GM18526 (cell line): Measurements from ENCODE around the gene SULT4A1.

ENCODE experiments used
- POLR2A ChIP-seq: IDR thresholded peaks from 3 replicates; pipeline ENCODE4 v1.6.1; 2011; ENCODE audit not compliant: insufficient read length; ENCODE audit errors: extremely low read depth

Gene SULT4A1

GRCh38 chr22:43854121-43854785, 8.1 kb downstream of the SULT4A1 start:
- TF ChIP-seq POLR2A, result no peak

GRCh38 chr22:43853328-43853931, 8.9 kb downstream of the SULT4A1 start:
- TF ChIP-seq POLR2A, result no peak

DNA sequence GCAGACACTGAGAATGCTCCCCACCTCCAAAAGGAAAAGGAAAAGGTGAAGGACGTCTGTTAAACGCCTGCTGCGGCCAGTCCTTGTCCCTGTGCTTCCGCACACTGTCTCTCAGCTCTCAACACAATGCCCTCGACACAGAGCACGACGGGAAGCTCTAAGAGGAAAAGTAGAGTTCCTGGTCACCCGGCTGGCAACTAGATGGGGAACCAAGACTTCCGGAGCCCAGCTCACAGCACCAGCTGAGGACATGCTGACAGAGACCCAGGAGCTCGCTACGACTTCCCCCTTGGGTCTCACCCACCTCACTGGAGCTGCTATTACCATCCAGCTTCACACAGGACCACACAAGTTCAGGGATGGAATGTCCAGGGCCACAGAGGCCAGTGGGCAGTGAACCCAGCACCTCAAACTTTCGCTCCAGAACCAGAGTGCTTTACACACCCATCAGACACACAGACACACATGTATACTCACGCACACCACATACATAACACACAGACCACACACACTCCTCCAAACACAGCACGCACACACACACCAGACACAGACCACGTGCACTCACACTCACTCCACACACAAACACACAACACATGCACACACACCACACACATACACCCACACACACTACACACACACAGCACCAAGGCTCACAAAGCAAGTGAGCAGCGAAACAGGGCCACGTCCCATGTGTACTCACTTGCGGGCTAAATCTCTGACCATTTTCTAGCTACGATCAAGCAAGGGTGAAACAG, 9.6 kb downstream of the SULT4A1 start:
- no peak for TF ChIP-seq POLR2A

- no peak for TF ChIP-seq POLR2A
These were observed 10.4 kb downstream of the SULT4A1 start for GRCh38 chr22:43851979-43852307.

- TF ChIP-seq POLR2A, result no peak
These were observed 11.0 kb downstream of the SULT4A1 start for GRCh38 chr22:43851058-43851978.

DNA sequence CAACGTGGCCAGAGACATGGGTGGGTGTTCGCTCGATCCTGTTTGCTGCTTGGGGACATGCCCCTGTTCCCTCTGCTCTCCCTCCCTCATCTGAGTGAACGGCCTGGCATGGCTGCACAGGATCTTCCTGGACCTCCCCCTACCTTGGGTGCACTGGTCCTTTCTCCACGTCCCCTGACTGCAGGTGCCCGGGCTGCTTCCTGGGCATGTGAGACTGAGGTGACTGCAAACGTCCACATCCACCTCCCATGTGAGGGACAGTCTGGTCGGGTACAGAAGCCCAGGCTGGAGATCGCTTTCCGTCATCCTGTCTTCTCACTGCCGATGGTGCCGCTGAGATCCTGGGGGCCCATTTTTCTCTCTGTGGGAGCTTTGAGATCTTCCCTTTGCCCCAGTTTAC, 11.8 kb downstream of the SULT4A1 start:
- TF ChIP-seq POLR2A, result no peak

DNA sequence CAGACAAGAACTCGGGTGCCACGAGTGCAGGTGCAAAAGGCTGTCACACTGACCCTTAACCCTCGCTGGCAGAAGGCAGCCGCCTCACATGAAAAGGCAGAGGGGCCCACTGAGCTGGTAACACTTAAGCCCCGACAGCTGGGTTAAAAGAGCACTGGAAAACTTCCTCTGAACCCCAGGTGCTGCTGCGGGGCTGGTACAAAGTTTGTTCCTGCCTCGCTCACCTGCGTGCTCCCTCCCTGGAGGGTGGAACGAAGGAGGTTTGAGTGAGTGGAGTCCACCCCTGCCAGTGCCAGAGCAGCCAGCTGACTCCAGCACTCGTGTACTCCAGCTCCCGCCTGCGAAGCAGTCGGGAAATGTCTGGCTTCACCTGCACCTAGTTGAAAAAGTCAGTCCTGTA, 12.6 kb downstream of the SULT4A1 start:
- TF ChIP-seq POLR2A, result no peak

DNA sequence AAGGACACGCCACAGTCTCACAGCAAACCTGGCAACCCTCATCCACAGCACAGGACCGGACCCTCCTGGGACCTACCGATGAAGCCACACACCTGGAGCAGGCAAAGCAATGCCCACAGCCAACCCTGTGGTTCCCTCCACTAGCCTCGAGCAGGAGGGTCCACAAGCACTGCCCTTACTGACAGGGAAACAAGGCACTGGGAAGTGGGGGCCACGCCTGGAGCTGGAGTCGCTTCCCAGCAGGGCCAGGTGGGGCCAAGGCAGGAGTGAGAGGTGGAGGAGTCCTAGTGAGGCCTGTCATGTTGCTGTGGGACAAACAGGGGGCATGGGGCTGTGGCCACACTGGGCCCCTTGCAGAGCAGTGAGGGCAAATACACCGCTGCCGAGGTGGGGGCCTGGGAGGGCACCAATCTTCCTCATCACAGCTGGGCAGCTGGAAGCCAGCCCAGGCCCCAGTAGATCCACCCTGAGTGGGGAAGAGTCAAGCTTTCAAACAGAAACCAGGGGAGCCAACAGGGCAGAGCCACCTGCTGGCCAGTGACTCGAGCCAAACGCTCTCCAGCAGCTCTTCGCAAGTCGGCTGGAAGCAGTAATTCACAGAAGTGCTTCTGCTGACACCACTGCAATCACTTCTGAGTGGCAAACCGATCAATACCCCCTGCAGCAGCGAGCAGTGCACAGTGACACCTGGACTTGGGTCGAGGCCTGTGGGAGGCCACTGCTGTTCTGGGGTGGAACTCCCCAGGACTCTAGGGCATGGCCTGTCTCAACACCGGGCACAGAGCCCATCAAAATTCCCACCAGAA, 13.7 kb downstream of the SULT4A1 start:
- TF ChIP-seq POLR2A, result no peak

GRCh38 chr22:43847376-43848289, 14.7 kb downstream of the SULT4A1 start:
- no peak for TF ChIP-seq POLR2A

DNA sequence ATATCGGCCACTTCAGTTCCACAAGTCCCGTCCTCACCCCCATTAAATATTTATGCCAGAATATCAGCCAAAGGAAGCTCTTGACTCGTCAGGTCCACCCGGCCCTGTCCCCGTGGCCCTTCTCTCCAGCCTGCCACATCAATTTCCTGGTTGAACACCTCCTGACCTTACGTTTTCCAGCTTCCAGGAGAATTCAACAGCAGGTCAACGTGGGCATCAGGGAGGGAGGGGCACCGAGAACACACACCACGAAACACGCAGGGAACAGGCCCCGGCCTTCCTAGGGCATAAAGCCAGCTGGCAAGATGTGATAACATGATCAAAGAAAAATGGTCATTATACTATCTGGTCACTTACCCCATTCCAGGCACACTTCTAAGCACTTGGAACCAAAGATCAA, 15.3 kb downstream of the SULT4A1 start:
- no peak for TF ChIP-seq POLR2A

- TF ChIP-seq POLR2A, result no peak
These were observed 16.3 kb downstream of the SULT4A1 start for GRCh38 chr22:43845981-43846380.

- TF ChIP-seq POLR2A, result no peak
These were observed 17.5 kb downstream of the SULT4A1 start for GRCh38 chr22:43844560-43845545.
